Measurements from ENCODE around the gene MFGE8.

Gene MFGE8

GRCh38 chr15:88897456-88898194 lies 15.6 kb downstream of the MFGE8 start:
- ATAC-seq = peak; percentile 80 to 85

DNA sequence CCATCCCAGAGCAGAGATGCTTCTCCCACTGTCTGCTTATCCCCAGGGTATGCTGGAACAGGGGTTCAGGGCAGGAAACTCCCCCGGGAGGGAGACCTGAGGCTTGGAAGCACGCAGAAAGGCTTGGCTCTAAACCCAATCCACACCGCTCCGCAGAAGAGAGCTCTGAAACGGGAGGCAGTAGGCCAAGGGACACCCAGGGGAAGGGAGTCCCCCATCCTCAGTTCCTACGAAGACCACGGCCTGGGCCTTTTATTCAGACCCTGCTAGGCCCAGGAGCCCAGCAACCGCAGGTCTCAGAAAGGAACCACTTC lies 16.1 kb downstream of the MFGE8 start:
- peak; percentile 1 to 3 for ATAC-seq

DNA sequence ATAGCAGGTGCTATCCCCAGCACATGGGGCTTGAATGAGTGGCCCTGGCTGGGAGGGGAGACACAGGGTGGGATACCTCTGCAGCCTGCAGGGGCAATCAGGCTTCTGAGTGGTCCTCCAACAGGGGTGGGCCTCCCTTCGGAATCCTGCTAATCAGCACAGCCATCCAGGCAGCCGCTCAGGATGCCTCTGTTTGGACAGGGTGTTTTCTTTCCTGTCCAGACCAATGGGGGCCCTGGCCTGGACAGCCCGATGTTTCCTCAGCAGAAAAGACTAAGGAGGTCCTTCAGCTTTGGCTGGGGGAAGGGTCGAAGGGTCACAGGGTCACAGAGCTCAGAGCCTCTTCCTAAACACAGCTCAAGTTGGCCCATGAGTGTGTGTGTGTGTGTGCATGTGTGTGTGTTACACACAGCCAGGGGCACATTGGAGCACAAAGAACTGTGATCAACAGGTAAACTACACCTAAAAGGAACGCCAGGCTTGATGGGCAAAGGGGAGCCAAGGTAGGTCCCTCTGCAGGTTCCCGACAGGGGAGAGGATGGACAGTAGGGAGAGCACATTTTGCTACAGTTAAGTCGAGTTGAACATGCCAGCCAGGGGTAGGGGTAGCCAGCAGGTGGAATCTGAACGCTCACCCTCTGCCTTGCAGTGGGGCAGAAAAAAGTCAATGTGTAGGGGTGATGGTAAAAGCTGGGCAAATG lies 16.7 kb downstream of the MFGE8 start:
- ATAC-seq = no peak

DNA sequence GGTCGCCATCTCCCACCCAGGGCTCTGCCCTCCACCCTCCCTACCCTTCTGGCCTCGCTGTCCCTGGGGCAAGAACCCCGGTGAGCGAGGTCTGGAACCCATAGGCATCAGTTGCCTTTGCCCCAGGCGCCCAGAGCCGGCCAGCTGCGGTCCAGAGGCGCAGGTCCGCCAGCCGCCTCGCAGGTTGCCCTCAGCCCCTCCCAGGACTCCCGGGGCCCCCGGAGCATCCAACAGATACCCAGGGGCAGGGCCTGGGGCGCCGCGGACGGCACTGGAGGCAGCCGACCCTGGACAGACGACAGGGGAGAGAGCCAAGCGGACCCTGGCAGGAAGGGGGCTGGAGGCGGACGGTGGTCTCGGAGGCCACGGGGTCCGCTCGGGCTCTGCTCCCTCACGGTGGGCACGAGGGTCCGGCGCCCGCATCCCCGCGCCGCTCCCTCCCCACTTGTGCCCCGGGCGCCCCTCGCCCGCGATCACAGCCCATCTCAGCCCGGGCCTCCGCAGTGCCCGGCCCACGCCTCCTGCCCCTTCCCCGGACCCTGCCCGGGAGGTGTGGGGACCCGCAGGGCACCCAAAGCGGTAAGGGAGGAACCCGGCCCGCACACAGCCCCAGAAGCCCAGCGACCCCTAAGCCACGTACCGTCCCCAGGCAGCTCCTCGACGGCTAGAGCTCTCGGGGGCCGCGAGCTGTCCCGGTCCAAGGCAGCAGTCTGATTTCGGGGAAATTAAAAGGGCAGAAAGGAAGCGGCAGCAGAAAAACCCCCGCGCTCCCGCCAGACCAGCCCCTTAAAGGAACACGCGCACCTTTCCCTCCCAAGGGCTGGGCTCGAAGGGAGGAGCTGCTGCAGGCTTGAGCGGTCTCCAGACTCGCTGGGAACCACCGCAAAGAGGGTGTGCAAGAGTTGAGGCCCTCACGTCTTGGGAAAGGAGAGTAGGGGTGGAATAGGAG lies 18.1 kb downstream of the MFGE8 start, which contains the start of gene HAPLN3:
Gene HAPLN3, minus strand, starts transcription at position 726 of the 949 bp plus-strand sequence. CDS start 8,246 bp downstream, outside the sequence.
- ATAC-seq = peak; percentile 61 to 64

DNA sequence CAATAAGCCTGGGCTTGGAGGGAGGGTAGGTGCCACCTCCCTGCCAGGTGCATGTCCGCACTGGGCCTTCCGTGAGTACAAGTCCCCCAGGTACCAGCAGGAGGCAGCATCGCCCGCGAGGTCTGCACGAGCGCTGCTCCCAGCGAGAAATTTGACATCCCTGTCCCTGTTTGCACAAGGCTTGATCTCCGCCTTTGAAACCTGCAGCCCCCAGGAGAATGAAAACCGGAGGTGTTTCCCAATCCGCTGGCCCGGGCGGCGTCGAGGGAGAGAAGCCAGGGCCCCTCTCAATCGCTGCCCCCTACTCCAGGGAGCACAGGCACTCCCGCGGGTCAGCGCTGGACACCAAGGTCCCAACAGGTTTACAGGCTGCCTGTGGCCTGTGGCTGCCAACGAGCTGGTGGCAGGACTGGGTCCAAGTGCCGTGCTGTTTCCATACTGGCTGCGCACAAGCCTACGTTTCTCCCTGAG lies 18.8 kb downstream of the MFGE8 start:
- peak; percentile 63 to 66 for ATAC-seq

GRCh38 chr15:88891540-88892254 lies 21.5 kb downstream of the MFGE8 start:
- ATAC-seq = no peak

- no peak for ATAC-seq
These were observed 22.7 kb downstream of the MFGE8 start for GRCh38 chr15:88890495-88890894.

DNA sequence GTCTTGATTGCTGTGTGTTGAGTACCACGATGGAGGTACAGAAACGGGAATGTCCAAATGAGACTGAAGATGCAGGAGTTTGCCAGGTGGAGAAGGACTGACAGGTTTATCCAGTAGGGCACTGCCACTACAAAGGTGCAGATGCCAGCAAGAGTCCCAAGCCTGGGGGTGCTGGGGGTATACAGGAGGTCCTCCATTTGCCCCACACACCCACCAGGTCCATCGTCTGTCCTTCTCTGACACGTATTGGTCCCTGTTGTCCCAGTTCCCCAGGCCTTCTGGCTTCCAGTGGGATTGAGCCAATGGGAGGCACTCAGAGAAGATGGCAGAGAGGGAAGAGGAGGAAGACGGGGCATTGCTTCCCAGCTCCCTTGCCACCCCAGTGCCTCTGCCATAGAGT lies 24.5 kb downstream of the MFGE8 start:
- no peak for ATAC-seq

DNA sequence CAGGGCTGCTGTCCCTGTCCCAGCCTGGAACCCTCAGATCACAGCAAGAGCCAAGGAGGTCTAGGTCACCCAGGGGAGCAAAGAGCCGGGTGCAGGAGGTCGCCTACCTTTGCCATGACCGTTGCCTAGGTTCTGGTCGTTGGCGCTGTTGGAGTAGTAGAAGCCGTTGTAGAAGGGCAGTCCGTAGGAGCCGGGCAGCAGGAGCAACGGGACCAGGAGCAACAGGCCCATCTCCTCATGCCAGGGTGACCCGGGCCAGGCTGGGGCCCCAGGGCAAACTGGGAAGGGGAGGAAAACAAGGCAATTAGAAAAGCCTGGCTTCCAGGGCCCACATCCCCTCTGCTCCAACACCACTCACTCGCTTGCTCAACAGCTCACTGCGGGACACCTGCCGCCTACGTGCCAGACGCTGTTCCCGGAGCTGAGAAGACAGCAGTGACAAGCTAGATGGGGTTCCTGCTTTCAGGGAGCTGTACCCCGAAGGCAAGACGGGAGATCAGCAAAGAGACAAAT lies 26.1 kb downstream of the MFGE8 start:
- no peak for ATAC-seq

GRCh38 chr15:88882785-88883184 lies 30.4 kb downstream of the MFGE8 start:
- no peak for ATAC-seq

DNA sequence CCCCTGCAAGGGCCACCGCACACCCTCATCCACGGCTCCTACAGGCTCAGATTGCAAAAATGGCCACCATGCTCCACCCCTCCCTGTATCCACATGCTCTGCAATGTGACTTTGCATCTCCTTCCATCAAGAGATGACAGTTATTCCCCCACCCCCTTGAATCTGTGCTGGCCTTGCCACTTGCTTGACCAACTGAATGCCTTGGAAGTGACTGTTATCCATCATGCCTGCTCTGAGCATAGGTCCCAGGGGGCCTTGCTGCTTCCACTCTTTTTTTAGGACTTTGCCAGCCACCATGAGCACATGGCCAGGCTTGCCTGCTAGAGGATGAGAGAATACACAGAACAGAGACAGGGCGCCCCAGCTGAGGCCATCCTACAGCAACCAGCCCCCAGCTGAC lies 31.4 kb downstream of the MFGE8 start:
- ATAC-seq = no peak

DNA sequence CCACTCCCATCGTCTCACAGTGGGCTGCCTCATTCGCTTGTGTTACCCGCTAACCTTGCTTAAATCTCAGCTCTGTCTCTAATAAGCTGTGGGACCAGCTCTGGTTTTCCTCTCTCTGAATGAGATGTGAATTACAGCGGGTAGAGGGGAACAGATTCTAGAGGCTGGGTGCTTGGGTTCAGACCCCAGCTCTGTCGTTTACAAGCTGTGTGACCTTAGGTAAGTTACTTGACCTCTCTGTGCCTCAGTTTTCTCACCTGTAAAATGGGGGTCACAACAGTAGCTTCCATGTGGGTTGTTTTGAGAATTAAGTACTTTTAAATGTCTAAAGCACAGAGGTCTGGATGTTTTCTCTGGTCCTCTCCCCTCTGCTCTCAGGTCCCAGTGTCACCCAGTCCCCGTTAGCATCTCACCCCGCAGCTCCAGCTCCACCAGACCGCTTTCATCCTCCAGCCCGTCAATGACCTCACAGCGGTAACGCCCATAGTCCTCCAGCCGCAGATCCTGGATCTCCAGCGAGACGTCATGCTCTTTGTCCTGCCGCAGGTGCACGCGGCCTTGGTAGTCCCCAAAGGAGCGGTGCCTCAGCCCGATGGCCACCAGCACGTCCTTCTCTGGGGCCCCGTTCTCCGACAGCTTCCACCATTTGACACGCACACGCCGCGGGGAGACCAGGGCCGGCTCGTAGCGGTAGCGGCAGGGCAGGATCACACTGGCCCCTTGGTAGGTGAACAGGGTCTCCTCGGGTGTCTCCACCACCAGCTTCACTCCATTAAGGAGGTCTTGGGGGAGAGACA lies 32.0 kb downstream of the MFGE8 start:
- ATAC-seq = no peak

GRCh38 chr15:88878720-88879184 lies 34.4 kb downstream of the MFGE8 start:
- peak; percentile 38 to 48 for ATAC-seq

- ATAC-seq = no peak
These were observed 35.3 kb downstream of the MFGE8 start for GRCh38 chr15:88877906-88878305.

- ATAC-seq = no peak
These were observed 35.8 kb downstream of the MFGE8 start for GRCh38 chr15:88877415-88877814.

DNA sequence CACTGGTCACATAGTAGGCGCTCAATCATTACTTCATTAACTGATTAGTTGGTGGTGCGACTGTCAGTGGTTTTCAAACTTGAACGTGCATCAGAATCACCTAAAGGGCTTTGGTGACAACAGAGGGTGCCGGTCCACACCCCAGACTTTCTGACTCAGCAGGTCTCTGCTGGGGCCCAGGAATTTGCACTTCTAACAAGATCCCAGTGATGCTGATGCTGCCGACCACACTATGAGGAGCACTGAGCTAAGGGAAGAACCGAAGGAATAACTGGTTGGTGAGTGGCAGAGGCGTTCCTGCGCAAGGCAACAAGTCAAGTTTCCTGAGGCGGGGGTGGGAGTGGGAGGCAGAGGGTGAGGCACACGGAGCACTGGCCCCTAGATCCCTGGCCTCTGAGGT lies 36.6 kb downstream of the MFGE8 start:
- ATAC-seq = no peak

GRCh38 chr15:88874684-88875083 lies 38.5 kb downstream of the MFGE8 start:
- ATAC-seq = no peak

GRCh38 chr15:88874275-88874674 lies 38.9 kb downstream of the MFGE8 start:
- ATAC-seq = no peak

DNA sequence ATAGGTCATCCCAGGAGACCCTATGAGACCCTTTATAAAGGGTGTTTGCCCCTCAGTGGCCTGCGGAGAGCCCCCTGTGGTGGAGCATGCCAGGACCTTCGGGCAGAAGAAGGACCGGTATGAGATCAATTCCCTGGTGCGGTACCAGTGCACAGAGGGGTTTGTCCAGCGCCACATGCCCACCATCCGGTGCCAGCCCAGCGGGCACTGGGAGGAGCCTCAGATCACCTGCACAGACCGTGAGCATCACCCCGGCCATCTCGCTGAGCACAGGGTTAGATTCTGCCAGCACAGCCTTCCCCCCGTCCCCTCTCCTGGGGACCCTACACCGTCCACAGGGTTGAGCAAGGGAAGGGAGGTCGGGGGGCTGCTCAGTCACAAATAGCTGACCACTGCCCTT lies 39.4 kb downstream of the MFGE8 start:
- no peak for ATAC-seq

DNA sequence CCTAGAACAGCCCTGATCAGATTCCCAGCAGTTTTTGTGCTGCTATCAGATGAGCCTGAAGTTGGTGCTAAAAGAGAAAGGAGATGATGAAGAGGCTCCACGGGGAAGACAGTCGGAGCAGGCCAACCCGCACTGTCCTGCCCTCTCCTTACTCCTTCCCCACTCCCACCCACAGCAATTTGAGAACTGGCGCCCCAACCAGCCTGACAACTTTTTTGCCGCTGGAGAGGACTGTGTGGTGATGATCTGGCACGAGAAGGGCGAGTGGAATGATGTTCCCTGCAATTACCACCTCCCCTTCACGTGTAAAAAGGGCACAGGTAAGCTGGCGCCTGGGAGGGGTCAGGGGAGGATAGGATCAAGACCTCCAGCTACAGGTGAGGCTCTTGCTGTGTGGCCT lies 40.5 kb downstream of the MFGE8 start:
- no peak for ATAC-seq

- no peak for ATAC-seq
These were observed 41.1 kb downstream of the MFGE8 start for GRCh38 chr15:88872106-88872505.

All from activated CD4-positive, CD25-positive, alpha-beta regulatory T cell treated with anti-CD3 and anti-CD28 coated beads, Interleukin-2, amount 50 U/mL, for 24 hours (primary cell).